ENCODE results near the gene ARFGEF3.
"Not testable (repeated sequence)": the region's sequence is repeated elsewhere in the genome, so short reads cannot be mapped to it uniquely, and the experiment has no call there.

Gene ARFGEF3

GRCh38 chr6:138211048-138211581 is 49.4 kb downstream of the ARFGEF3 start:
- no peaks in the 10 kb centered on the region for H4K20me1 ChIP-seq (ENCODE audit: insufficient read depth, low read length)
- no peak overlapping the region for H2AFZ ChIP-seq (ENCODE audit: low read depth, low read length)
- H3K79me2 ChIP-seq (ENCODE audit: low read length): no peaks in the 10 kb centered on the region
- no peaks in the 10 kb centered on the region for H3K36me3 ChIP-seq (replicated peaks; ENCODE audit: low read depth, low read length)
- no peak overlapping the region for H3K27ac ChIP-seq (ENCODE audit: low read length)
- H3K4me2 ChIP-seq (ENCODE audit: low read length): no peak overlapping the region
- no peak overlapping the region for H3K4me3 ChIP-seq (ENCODE audit: low read length)
- TF ChIP-seq EZH2phosphoT487 (IDR thresholded peaks at IDR 0.05; ENCODE audit: low read depth): no peak
- TF ChIP-seq CTCF (IDR thresholded peaks at IDR 0.05; ENCODE audit: low read depth, low read length): 0 out of 2 replicates have a peak, but pooled peaks have one; percentile 6
- no peaks in the 10 kb centered on the region for H3K9me3 ChIP-seq (ENCODE audit: insufficient read depth, low read length)
- H3K4me1 ChIP-seq (ENCODE audit: low read length): no peaks in the 10 kb centered on the region
- no peak overlapping the region for H3K9ac ChIP-seq (ENCODE audit: low read length)
- H3K27me3 ChIP-seq (ENCODE audit: low read depth, low read length): peaks cover 6% of the 10 kb centered on the region

- no peak overlapping the region for H3K27ac ChIP-seq (ENCODE audit: low read length)
- H3K9me3 ChIP-seq (ENCODE audit: insufficient read depth, low read length): no peaks in the 10 kb centered on the region
- H3K4me1 ChIP-seq (ENCODE audit: low read length): no peaks in the 10 kb centered on the region
- H3K4me2 ChIP-seq (ENCODE audit: low read length): no peak overlapping the region
- no peak overlapping the region for H2AFZ ChIP-seq (ENCODE audit: low read depth, low read length)
- H4K20me1 ChIP-seq (ENCODE audit: insufficient read depth, low read length): no peaks in the 10 kb centered on the region
- TF ChIP-seq EZH2phosphoT487 (IDR thresholded peaks at IDR 0.05; ENCODE audit: low read depth) (no peak), CTCF (IDR thresholded peaks at IDR 0.05; ENCODE audit: low read depth, low read length) (no peak)
- H3K4me3 ChIP-seq (ENCODE audit: low read length): no peak overlapping the region
- peaks cover 6% of the 10 kb centered on the region for H3K27me3 ChIP-seq (ENCODE audit: low read depth, low read length)
- H3K36me3 ChIP-seq (replicated peaks; ENCODE audit: low read depth, low read length): no peaks in the 10 kb centered on the region
- H3K79me2 ChIP-seq (ENCODE audit: low read length): no peaks in the 10 kb centered on the region
- no peak overlapping the region for H3K9ac ChIP-seq (ENCODE audit: low read length)
Observed at GRCh38 chr6:138211601-138212000, 49.9 kb downstream of the ARFGEF3 start.

- H3K4me3 ChIP-seq (ENCODE audit: low read length); H3K4me2 ChIP-seq (ENCODE audit: low read length); H3K9ac ChIP-seq (ENCODE audit: low read length); H3K27me3 ChIP-seq (ENCODE audit: low read depth, low read length); H4K20me1 ChIP-seq (ENCODE audit: insufficient read depth, low read length); H3K79me2 ChIP-seq (ENCODE audit: low read length); H3K4me1 ChIP-seq (ENCODE audit: low read length); H3K27ac ChIP-seq (ENCODE audit: low read length); H3K9me3 ChIP-seq (ENCODE audit: insufficient read depth, low read length); H2AFZ ChIP-seq (ENCODE audit: low read depth, low read length); H3K36me3 ChIP-seq (replicated peaks; ENCODE audit: low read depth, low read length): not testable (repeated sequence)
Observed at GRCh38 chr6:138212530-138212929, 50.8 kb downstream of the ARFGEF3 start.

DNA sequence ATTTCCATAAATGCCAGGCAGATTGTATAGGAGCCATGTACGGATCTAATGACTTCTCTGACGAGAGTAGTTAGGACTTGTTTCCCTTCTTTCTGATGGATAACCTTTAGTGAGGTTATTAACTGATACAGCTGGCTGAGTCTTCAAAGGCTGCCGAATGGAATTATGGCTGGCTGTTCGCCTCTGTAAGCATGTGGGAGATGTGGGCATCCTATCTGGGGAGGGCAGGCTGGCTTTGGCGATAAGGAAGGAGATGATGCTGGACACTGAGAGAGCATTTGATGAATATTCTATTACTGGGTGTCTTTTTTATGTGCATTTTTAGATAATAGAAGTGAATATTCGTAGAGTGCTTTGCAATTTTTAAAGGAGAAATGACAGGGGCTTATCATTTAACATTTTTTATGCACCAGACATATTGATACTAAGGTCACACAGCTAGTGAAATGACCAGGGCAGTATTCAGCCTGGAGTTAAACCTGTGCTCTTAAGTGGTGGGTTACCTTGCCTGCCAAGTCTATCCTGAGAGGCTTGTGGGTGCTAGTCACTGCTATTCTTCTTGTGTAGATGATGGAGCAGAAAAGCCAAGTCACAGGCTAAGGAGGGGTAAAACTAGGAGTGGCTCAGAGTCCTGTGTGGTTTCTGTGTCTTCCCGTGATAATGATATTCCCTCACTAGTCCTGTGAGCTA is 53.5 kb downstream of the ARFGEF3 start:
- Histone ChIP-seq H4K20me1 (ENCODE audit: insufficient read depth, low read length) (no peaks in the 10 kb centered on the region), H3K9ac (ENCODE audit: low read length) (no peak overlapping the region), H3K9me3 (ENCODE audit: insufficient read depth, low read length) (no peaks in the 10 kb centered on the region), H3K27me3 (ENCODE audit: low read depth, low read length) (peaks cover 6% of the 10 kb centered on the region), H2AFZ (ENCODE audit: low read depth, low read length) (no peak overlapping the region), H3K79me2 (ENCODE audit: low read length) (no peaks in the 10 kb centered on the region), H3K36me3 (replicated peaks; ENCODE audit: low read depth, low read length) (no peaks in the 10 kb centered on the region), H3K4me3 (ENCODE audit: low read length) (no peak overlapping the region), H3K27ac (ENCODE audit: low read length) (no peak overlapping the region), H3K4me1 (ENCODE audit: low read length) (no peaks in the 10 kb centered on the region), H3K4me2 (ENCODE audit: low read length) (no peak overlapping the region)
- no peak for TF ChIP-seq EZH2phosphoT487 (IDR thresholded peaks at IDR 0.05; ENCODE audit: low read depth)
- TF ChIP-seq CTCF (IDR thresholded peaks at IDR 0.05; ENCODE audit: low read depth, low read length): no peak
